ENCODE results near the gene CANX. TPM values are rescaled to one million over a fixed set of nuclear protein-coding genes. Genes with fewer than 3 reads are reported as not detected.
"Not testable (repeated sequence)": the region's sequence is repeated elsewhere in the genome, so short reads cannot be mapped to it uniquely, and the experiment has no call there.

Gene CANX
- total RNA-seq, 2 donors from 2014 or later, result 389 to 615 TPM

GRCh38 chr5:179733772-179734126, 35.0 kb downstream of the CANX start:
- peaks cover 46% of the 10 kb centered on the region for H3K36me3 Mint-ChIP-seq (ENCODE audit: low read depth)

GRCh38 chr5:179734536-179735164, 35.9 kb downstream of the CANX start:
- H3K9ac ChIP-seq (ENCODE audit: extremely low read depth, low read length, poor library complexity, severe bottlenecking), result peak overlapping the region; percentile 86
- DNase-seq, result no peak
- no peaks in the 10 kb centered on the region for H3K9me3 Mint-ChIP-seq
- peaks cover 45% of the 10 kb centered on the region for H3K36me3 Mint-ChIP-seq (ENCODE audit: low read depth)
- peaks cover 2% of the 10 kb centered on the region for H3K9me3 ChIP-seq (ENCODE audit: control insufficient read depth, low read length)
- H3K4me3 Mint-ChIP-seq, result peak overlapping the region; percentile 95
- TF ChIP-seq CTCF (conservative IDR thresholded peaks at IDR 0.05), result no peak
- peaks cover 11% of the 10 kb centered on the region for H3K4me1 Mint-ChIP-seq
- no peaks in the 10 kb centered on the region for H3K4me1 ChIP-seq (ENCODE audit: control insufficient read depth, insufficient read depth, low read length)
- H3K27me3 ChIP-seq (ENCODE audit: control insufficient read depth, insufficient read depth, low read length, poor library complexity, severe bottlenecking), result no peaks in the 10 kb centered on the region
- no peak overlapping the region for H3K27ac ChIP-seq (ENCODE audit: low read depth, low read length)
- H3K4me3 ChIP-seq (ENCODE audit: low read length), result peak overlapping the region; percentile 95
- WGBS, 2 experiments (ENCODE audit: insufficient coverage in 1 of 2, insufficient read length in 1 of 2), result 83 to 90% methylated on average over 2 to 10 of the region's 12 CpGs
- peaks cover 57% of the 10 kb centered on the region for H3K36me3 ChIP-seq (ENCODE audit: control insufficient read depth, insufficient read depth, low read length)
- H3K27me3 Mint-ChIP-seq (ENCODE audit: insufficient read depth), result no peaks in the 10 kb centered on the region
- H3K27ac Mint-ChIP-seq, result no peak overlapping the region

More at GRCh38 chr5:179733772-179734126, 35.0 kb downstream of the CANX start:
- no peak overlapping the region for H3K27ac ChIP-seq (ENCODE audit: low read depth, low read length)
- peak overlapping the region; percentile 95 for H3K4me3 ChIP-seq (ENCODE audit: low read length)
- no peaks in the 10 kb centered on the region for H3K27me3 ChIP-seq (ENCODE audit: control insufficient read depth, insufficient read depth, low read length, poor library complexity, severe bottlenecking)
- H3K4me1 ChIP-seq (ENCODE audit: control insufficient read depth, insufficient read depth, low read length), result no peaks in the 10 kb centered on the region
- no peak for TF ChIP-seq CTCF (conservative IDR thresholded peaks at IDR 0.05)
- no peak for DNase-seq
- H3K9ac ChIP-seq (ENCODE audit: extremely low read depth, low read length, poor library complexity, severe bottlenecking), result peak overlapping the region; percentile 86
- WGBS, 2 experiments (ENCODE audit: insufficient coverage in 1 of 2, insufficient read length in 1 of 2), result 0 to 7% methylated on average over 1 to 2 of the region's 2 CpGs
- Mint-ChIP-seq H3K27ac (peak overlapping the region; percentile 95), H3K4me1 (peaks cover 11% of the 10 kb centered on the region), H3K27me3 (ENCODE audit: insufficient read depth) (no peaks in the 10 kb centered on the region), H3K4me3 (peak overlapping the region; percentile 95), H3K9me3 (no peaks in the 10 kb centered on the region)
- H3K9me3 ChIP-seq (ENCODE audit: control insufficient read depth, low read length), result no peaks in the 10 kb centered on the region
- H3K36me3 ChIP-seq (ENCODE audit: control insufficient read depth, insufficient read depth, low read length), result peaks cover 58% of the 10 kb centered on the region

- no peak for DNase-seq
- no peak for TF ChIP-seq CTCF (conservative IDR thresholded peaks at IDR 0.05)
- Mint-ChIP-seq H3K4me3 (no peak overlapping the region), H3K4me1 (peaks cover 11% of the 10 kb centered on the region), H3K36me3 (ENCODE audit: low read depth) (peaks cover 49% of the 10 kb centered on the region), H3K27ac (no peak overlapping the region), H3K27me3 (ENCODE audit: insufficient read depth) (no peaks in the 10 kb centered on the region), H3K9me3 (no peaks in the 10 kb centered on the region)
- Histone ChIP-seq H3K4me1 (ENCODE audit: control insufficient read depth, insufficient read depth, low read length) (no peaks in the 10 kb centered on the region), H3K9me3 (ENCODE audit: control insufficient read depth, low read length) (peaks cover 6% of the 10 kb centered on the region), H3K36me3 (ENCODE audit: control insufficient read depth, insufficient read depth, low read length) (peaks cover 45% of the 10 kb centered on the region), H3K27me3 (ENCODE audit: control insufficient read depth, insufficient read depth, low read length, poor library complexity, severe bottlenecking) (no peaks in the 10 kb centered on the region), H3K27ac (ENCODE audit: low read depth, low read length) (no peak overlapping the region), H3K9ac (ENCODE audit: extremely low read depth, low read length, poor library complexity, severe bottlenecking) (no peak overlapping the region), H3K4me3 (ENCODE audit: low read length) (no peak overlapping the region)
- WGBS, 2 experiments (ENCODE audit: insufficient coverage in 1 of 2, insufficient read length in 1 of 2), result 91 to 98% methylated on average over 2 to 4 of the region's 4 CpGs
These were observed 40.0 kb downstream of the CANX start for GRCh38 chr5:179738742-179739141.

GRCh38 chr5:179744106-179744505, 45.3 kb downstream of the CANX start:
- not testable (repeated sequence) for H3K27me3 Mint-ChIP-seq (ENCODE audit: insufficient read depth); H3K27me3 ChIP-seq (ENCODE audit: control insufficient read depth, insufficient read depth, low read length, poor library complexity, severe bottlenecking); H3K27ac ChIP-seq (ENCODE audit: low read depth, low read length); H3K27ac Mint-ChIP-seq; H3K9me3 Mint-ChIP-seq; DNase-seq; H3K4me3 Mint-ChIP-seq; H3K4me1 ChIP-seq (ENCODE audit: control insufficient read depth, insufficient read depth, low read length); H3K9ac ChIP-seq (ENCODE audit: extremely low read depth, low read length, poor library complexity, severe bottlenecking); H3K4me3 ChIP-seq (ENCODE audit: low read length); H3K9me3 ChIP-seq (ENCODE audit: control insufficient read depth, low read length); H3K4me1 Mint-ChIP-seq
- peaks cover 27% of the 10 kb centered on the region for H3K36me3 ChIP-seq (ENCODE audit: control insufficient read depth, insufficient read depth, low read length)
- H3K36me3 Mint-ChIP-seq (ENCODE audit: low read depth), result peaks cover 41% of the 10 kb centered on the region
- 91 to 100% methylated on average over 3 to 6 of the region's 7 CpGs for WGBS, 2 experiments (ENCODE audit: insufficient coverage in 1 of 2, insufficient read length in 1 of 2)

Data from endodermal cell (in vitro differentiated cells).